GM21825 (cell line): Measurements from ENCODE around the gene SESN1.
"Not testable (repeated sequence)": the region's sequence is repeated elsewhere in the genome, so short reads cannot be mapped to it uniquely, and the experiment has no call there.

Experiments used
- ATAC-seq: cut with Tn5 transposase; IDR thresholded peaks from one replicate; pipeline ENCODE4 v1.9.1; 2021; ENCODE audit warnings: mild to moderate bottlenecking, moderate library complexity; ENCODE audit not compliant: unreplicated experiment

SESN1 gene

GRCh38 chr6:109095036-109095834 is 589 bp upstream of the SESN1 start, which contains the start of gene CEP57L1:
Gene CEP57L1 (plus strand): TSS chr6:109095507. CDS start chr6:109145222, 49,715 bp downstream.
- peak; percentile 68 for ATAC-seq

- ATAC-seq, result no peak
These were observed 772 bp downstream of the SESN1 start for GRCh38 chr6:109093732-109094415.

GRCh38 chr6:109092074-109092473 is 2.6 kb downstream of the SESN1 start:
- no peak for ATAC-seq

GRCh38 chr6:109091314-109092024 is 3.2 kb downstream of the SESN1 start:
- ATAC-seq, result no peak

- ATAC-seq, result no peak
These were observed 5.7 kb downstream of the SESN1 start for GRCh38 chr6:109088995-109089394.

GRCh38 chr6:109087661-109088264 is 6.9 kb downstream of the SESN1 start:
- no peak for ATAC-seq

GRCh38 chr6:109084146-109084545 is 10.5 kb downstream of the SESN1 start:
- ATAC-seq, result not testable (repeated sequence)

GRCh38 chr6:109083657-109084056 is 11.0 kb downstream of the SESN1 start:
- no peak for ATAC-seq

- no peak for ATAC-seq
These were observed 12.5 kb downstream of the SESN1 start for GRCh38 chr6:109082188-109082577.

GRCh38 chr6:109081516-109082187 is 13.0 kb downstream of the SESN1 start:
- ATAC-seq, result no peak

GRCh38 chr6:109081026-109081425 is 13.6 kb downstream of the SESN1 start:
- no peak for ATAC-seq

- no peak for ATAC-seq
These were observed 14.7 kb downstream of the SESN1 start for GRCh38 chr6:109079981-109080380.

- ATAC-seq, result no peak
These were observed 18.3 kb downstream of the SESN1 start for GRCh38 chr6:109076377-109076776.

GRCh38 chr6:109075934-109076333 is 18.7 kb downstream of the SESN1 start:
- no peak for ATAC-seq

GRCh38 chr6:109074133-109074415 is 20.6 kb downstream of the SESN1 start:
- no peak for ATAC-seq

GRCh38 chr6:109073344-109074132 is 21.1 kb downstream of the SESN1 start:
- no peak for ATAC-seq

- ATAC-seq, result no peak
These were observed 23.3 kb downstream of the SESN1 start for GRCh38 chr6:109071125-109071917.

GRCh38 chr6:109069746-109070145 is 24.9 kb downstream of the SESN1 start:
- no peak for ATAC-seq

GRCh38 chr6:109062767-109063352 is 31.8 kb downstream of the SESN1 start:
- no peak for ATAC-seq
